ENCODE measurements around the gene ANKRD31. TPM values are rescaled to one million over a fixed set of nuclear protein-coding genes. Genes with fewer than 3 reads are reported as not detected.

Gene ANKRD31
- total RNA-seq, 1 donor from 2014 or later = not detected

GRCh38 chr5:75018805-75019587, 217.7 kb downstream of the ANKRD31 start:
- ATAC-seq = no peak
- intact Hi-C loops (cut with micrococcal nuclease) = no loop called here
- no peak for DNase-seq

Other genes starting within 250 kb of the ANKRD31 start
- 0.17 TPM for gene GCNT4, start 184.3 kb downstream of the ANKRD31 start, total RNA-seq
- 10.1 TPM for gene HMGCR, start 100.3 kb upstream of the ANKRD31 start, total RNA-seq